ENCODE measurements around the gene IFI6. TPM values are rescaled to one million over a fixed set of nuclear protein-coding genes. Genes with fewer than 3 reads are reported as not detected.
"Not testable (repeated sequence)": the region's sequence is repeated elsewhere in the genome, so short reads cannot be mapped to it uniquely, and the experiment has no call there.

IFI6 gene
- polyA plus RNA-seq, 1 donor, result 99.0 TPM

GRCh38 chr1:27649306-27649635 is 22.7 kb downstream of the IFI6 start:
- DNase-seq, result no peak

GRCh38 chr1:27648602-27649305 is 23.2 kb downstream of the IFI6 start:
- DNase-seq, result no peak

- DNase-seq, result no peak
Measured at GRCh38 chr1:27647328-27647727, 24.7 kb downstream of the IFI6 start.

- no peak for DNase-seq
Measured at GRCh38 chr1:27646676-27647075, 25.3 kb downstream of the IFI6 start.

GRCh38 chr1:27645071-27645415 is 26.9 kb downstream of the IFI6 start:
- DNase-seq, result no peak

- DNase-seq, result no peak
Measured at GRCh38 chr1:27644369-27645070, 27.5 kb downstream of the IFI6 start.

- no peak for DNase-seq
Measured at GRCh38 chr1:27643600-27644368, 28.2 kb downstream of the IFI6 start.

- DNase-seq, result not testable (repeated sequence)
Measured at GRCh38 chr1:27640514-27640913, 31.5 kb downstream of the IFI6 start.

- DNase-seq, result no peak
Measured at GRCh38 chr1:27638805-27639204, 33.2 kb downstream of the IFI6 start.

GRCh38 chr1:27638047-27638734 is 33.8 kb downstream of the IFI6 start:
- DNase-seq, result no peak

GRCh38 chr1:27635396-27636142 is 36.4 kb downstream of the IFI6 start:
- DNase-seq, result no peak

- DNase-seq, result no peak
Measured at GRCh38 chr1:27634985-27635367, 37.0 kb downstream of the IFI6 start, which contains the start of gene FGR. FGR (minus strand) TSS chr1:27635185; CDS start chr1:27623916, 11,269 bp downstream.

GRCh38 chr1:27634177-27634984 is 37.6 kb downstream of the IFI6 start:
- DNase-seq, result peak; percentile 66

GRCh38 chr1:27633640-27634176 is 38.3 kb downstream of the IFI6 start:
- no peak for DNase-seq

GRCh38 chr1:27633298-27633610 is 38.7 kb downstream of the IFI6 start:
- no peak for DNase-seq

GRCh38 chr1:27632387-27633297 is 39.4 kb downstream of the IFI6 start:
- no peak for DNase-seq

- no peak for DNase-seq
Measured at GRCh38 chr1:27630859-27631491, 41.0 kb downstream of the IFI6 start.

GRCh38 chr1:27628712-27629111 is 43.3 kb downstream of the IFI6 start:
- DNase-seq, result no peak

GRCh38 chr1:27627733-27628132 is 44.3 kb downstream of the IFI6 start:
- DNase-seq, result not testable (repeated sequence)

- no peak for DNase-seq
Measured at GRCh38 chr1:27627061-27627460, 44.9 kb downstream of the IFI6 start.
